ENCODE measurements around the gene ELN.

DNA sequence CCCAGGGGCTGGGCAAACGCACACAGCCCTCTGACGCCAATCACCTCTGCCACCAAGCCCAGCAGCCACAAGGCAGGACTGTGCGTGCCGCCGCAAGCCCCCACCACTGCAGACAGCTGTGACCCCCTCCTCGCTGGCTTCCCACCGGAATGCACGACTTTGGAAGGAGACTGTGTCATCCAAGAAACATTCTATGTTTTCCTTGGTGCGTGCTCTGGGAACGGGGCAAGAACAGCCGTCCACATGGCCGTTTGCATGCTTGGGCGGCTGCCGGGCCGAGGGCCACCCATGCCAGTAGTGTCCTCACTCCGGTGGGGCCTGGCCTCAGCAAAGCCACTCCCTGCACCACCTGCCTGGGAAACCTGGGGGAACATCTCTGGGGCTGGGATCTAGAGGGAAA is 17.6 kb upstream of the ELN start:
- no peak for TF ChIP-seq GLIS3 (CRISPR knock-in tag; IDR thresholded peaks at IDR 0.05)
- TF ChIP-seq ISL1 (CRISPR knock-in tag; IDR thresholded peaks at IDR 0.05) = no peak
- TF ChIP-seq SNAI2 (CRISPR knock-in tag; IDR thresholded peaks at IDR 0.05) = no peak
- TF ChIP-seq ARNTL (CRISPR knock-in tag; IDR thresholded peaks at IDR 0.05; ENCODE audit: borderline replicate concordance, low read depth) = no peak
- no peak for TF ChIP-seq CSRNP3 (CRISPR knock-in tag; IDR thresholded peaks at IDR 0.05)
